ENCODE measurements around the gene PTPN3. TPM values are rescaled to one million over a fixed set of nuclear protein-coding genes. Genes with fewer than 3 reads are reported as not detected.

PTPN3 gene
- total and polyA plus RNA-seq, 2 experiments from 2014 or later: 0.86 to 1.3 TPM

DNA sequence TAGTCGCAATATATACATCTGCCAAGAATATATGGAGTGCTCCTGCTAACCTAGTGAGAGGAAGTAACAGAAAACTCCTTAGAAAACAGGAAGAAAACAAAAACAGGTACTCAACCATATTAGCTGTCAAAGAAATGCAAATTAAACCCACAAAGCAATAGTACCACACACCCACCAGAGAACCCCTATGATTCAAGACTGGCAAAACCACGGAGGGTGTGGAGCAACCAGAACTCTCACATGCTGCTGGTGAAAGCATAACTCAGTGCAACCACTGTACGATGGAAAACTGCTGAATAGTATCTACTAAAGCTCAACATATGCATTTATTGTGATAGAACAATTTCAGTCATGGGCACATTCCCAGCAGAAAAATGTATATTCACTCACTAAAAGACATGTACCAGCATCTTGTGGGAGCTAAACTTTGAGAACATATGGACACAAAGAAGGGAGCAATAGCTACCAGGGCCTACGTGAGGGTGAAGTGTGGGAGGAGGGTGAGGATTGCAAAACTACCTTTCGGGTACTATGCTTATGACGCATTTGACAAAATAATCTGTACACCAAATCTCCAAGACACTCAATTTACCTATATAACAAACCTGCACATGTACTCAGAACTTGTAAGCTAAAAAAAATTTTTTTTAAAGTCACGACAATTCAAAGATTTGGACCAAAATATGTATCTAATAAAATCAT is 34.0 kb downstream of the PTPN3 start:
- Histone ChIP-seq H3K9me3 (ENCODE audit: low read depth) (no peaks in the 10 kb centered on the region), H3K4me2 (ENCODE audit: unreplicated experiment) (no peak overlapping the region), H3K79me2 (ENCODE audit: insufficient read depth) (no peaks in the 10 kb centered on the region), H4K20me1 (ENCODE audit: insufficient read depth) (no peaks in the 10 kb centered on the region), H3K27ac (no peak overlapping the region), H3K9me2 (ENCODE audit: insufficient read depth) (no peaks in the 10 kb centered on the region), H3K9ac (no peak overlapping the region), H3K4me1 (ENCODE audit: insufficient read depth) (no peaks in the 10 kb centered on the region), H3F3A (ENCODE audit: insufficient read depth) (no peaks in the 10 kb centered on the region), H3K4me3 (no peak overlapping the region), H2AFZ (no peak overlapping the region), H3K36me3 (ENCODE audit: low read depth) (no peaks in the 10 kb centered on the region), H3K27me3 (replicated peaks; ENCODE audit: insufficient read depth) (no peaks in the 10 kb centered on the region)
- 81 to 83% methylated on average over 7 of the region's 7 CpGs for WGBS, 2 experiments (ENCODE audit: low coverage in 1 of 2, low lambda C conversion rate in 2 of 2, missing lambda C conversion rate in 2 of 2)
- TF ChIP-seq EZH2phosphoT487 (IDR thresholded peaks at IDR 0.05; ENCODE audit: insufficient read depth, low read depth) (no peak), EZH2 (IDR thresholded peaks at IDR 0.05; ENCODE audit: insufficient read depth, poor library complexity, severe bottlenecking) (no peak)
- DNase-seq: peak; percentile 35
- in situ Hi-C loops (cut with MboI): no loop called here

DNA sequence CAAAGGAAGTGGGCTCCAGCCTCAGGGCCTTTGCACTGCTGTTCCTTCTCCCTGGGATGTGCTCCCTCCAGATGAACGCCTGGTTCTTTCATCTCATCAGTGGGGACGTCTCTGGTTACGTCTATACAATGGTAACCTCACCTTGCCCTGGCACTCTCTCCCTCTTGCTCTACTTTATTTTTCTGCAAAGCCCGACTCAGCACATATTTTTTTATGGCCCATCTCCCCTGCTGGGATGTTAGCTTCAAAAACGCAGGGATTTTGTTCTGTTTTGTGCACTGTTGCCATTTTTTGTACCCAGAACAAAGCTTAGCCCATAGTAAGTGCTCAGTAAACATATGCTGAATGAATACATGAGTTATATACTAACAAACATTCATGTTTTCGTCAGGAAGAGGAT is 37.5 kb downstream of the PTPN3 start:
- Histone ChIP-seq H3K4me3 (no peak overlapping the region), H3K27ac (no peak overlapping the region), H3K36me3 (ENCODE audit: low read depth) (no peaks in the 10 kb centered on the region), H3K27me3 (replicated peaks; ENCODE audit: insufficient read depth) (no peaks in the 10 kb centered on the region), H3K9me2 (ENCODE audit: insufficient read depth) (no peaks in the 10 kb centered on the region), H3K9ac (no peak overlapping the region), H3K79me2 (ENCODE audit: insufficient read depth) (no peaks in the 10 kb centered on the region), H4K20me1 (ENCODE audit: insufficient read depth) (no peaks in the 10 kb centered on the region), H3K9me3 (ENCODE audit: low read depth) (no peaks in the 10 kb centered on the region), H3K4me2 (ENCODE audit: unreplicated experiment) (no peak overlapping the region), H3F3A (ENCODE audit: insufficient read depth) (no peaks in the 10 kb centered on the region), H3K4me1 (ENCODE audit: insufficient read depth) (no peaks in the 10 kb centered on the region), H2AFZ (no peak overlapping the region)
- in situ Hi-C loops (cut with MboI): no loop called here
- no peak for DNase-seq
- WGBS, 2 experiments (ENCODE audit: low coverage in 1 of 2, low lambda C conversion rate in 2 of 2, missing lambda C conversion rate in 2 of 2): 79 to 84% methylated on average over 6 of the region's 6 CpGs
- TF ChIP-seq EZH2phosphoT487 (IDR thresholded peaks at IDR 0.05; ENCODE audit: insufficient read depth, low read depth) (no peak), EZH2 (IDR thresholded peaks at IDR 0.05; ENCODE audit: insufficient read depth, poor library complexity, severe bottlenecking) (no peak)

DNA sequence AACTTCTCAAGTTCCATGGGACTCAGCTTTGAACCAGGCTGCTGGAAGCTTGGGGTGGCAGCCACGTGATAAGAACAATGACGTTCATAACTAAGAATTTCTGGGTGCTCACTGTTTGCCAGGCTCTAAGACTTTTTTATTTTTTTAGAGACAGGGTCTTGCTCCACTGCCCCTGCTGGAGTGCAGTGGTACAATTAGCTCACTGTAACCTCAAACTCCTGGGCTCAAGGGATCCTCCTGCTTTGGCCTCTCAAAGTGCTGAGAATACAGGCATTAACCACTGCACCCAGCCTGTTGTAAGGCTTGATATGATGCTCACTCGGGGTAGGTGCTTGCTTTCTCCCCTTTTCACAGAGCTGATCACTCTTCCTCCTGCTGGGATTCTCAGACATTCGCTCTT is 38.7 kb downstream of the PTPN3 start:
- Histone ChIP-seq H2AFZ (no peak overlapping the region), H3K27me3 (replicated peaks; ENCODE audit: insufficient read depth) (no peaks in the 10 kb centered on the region), H4K20me1 (ENCODE audit: insufficient read depth) (no peaks in the 10 kb centered on the region), H3K4me1 (ENCODE audit: insufficient read depth) (no peaks in the 10 kb centered on the region), H3F3A (ENCODE audit: insufficient read depth) (peaks cover 5% of the 10 kb centered on the region; the same call in 1 of the 2 replicates), H3K9ac (no peak overlapping the region), H3K4me2 (ENCODE audit: unreplicated experiment) (no peak overlapping the region), H3K9me2 (ENCODE audit: insufficient read depth) (no peaks in the 10 kb centered on the region), H3K36me3 (ENCODE audit: low read depth) (no peaks in the 10 kb centered on the region), H3K9me3 (ENCODE audit: low read depth) (no peaks in the 10 kb centered on the region), H3K27ac (no peak overlapping the region), H3K4me3 (no peak overlapping the region), H3K79me2 (ENCODE audit: insufficient read depth) (no peaks in the 10 kb centered on the region)
- in situ Hi-C loops (cut with MboI): no loop called here
- WGBS, 2 experiments (ENCODE audit: low coverage in 1 of 2, low lambda C conversion rate in 2 of 2, missing lambda C conversion rate in 2 of 2): 85 to 91% methylated on average over 4 of the region's 4 CpGs
- DNase-seq: no peak
- TF ChIP-seq EZH2 (IDR thresholded peaks at IDR 0.05; ENCODE audit: insufficient read depth, poor library complexity, severe bottlenecking) (no peak), EZH2phosphoT487 (IDR thresholded peaks at IDR 0.05; ENCODE audit: insufficient read depth, low read depth) (no peak)

DNA sequence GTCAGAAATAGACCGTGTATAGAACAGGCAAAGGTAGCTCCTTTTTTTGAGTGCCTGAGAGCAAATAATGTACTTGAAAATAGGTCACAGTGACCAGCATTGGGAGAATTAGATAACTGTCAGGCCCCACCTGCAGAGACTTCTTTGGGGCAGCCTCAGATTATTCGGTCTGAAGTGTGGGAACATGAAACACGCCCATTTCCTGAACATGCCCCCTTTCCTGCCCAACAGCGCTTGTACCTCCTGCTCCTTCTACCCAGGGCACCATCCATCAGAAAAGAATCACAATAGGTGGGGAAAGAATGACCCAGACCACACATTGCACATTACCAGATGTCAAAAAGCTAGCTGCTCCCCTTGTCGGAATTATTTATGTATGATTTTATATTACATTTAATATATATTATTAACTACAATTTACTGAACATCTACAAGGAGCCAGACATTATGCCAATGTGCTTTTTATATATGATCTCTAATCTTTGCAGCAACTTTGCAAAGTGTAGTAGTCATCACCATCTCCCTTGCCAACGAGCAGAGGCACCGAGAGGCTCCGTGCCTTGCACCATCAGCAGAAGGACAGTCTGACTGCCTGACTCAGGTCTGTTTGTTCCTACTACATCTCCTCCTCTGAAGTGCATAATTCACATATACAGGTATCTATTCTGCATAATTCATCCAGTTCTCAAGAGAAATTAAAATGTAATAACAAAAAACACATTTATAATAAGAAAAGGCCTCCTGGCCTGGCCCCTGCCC is 39.5 kb downstream of the PTPN3 start:
- no peak overlapping the region for H2AFZ ChIP-seq
- H3K79me2 ChIP-seq (ENCODE audit: insufficient read depth): no peaks in the 10 kb centered on the region
- H3K9me2 ChIP-seq (ENCODE audit: insufficient read depth): no peaks in the 10 kb centered on the region
- no peak overlapping the region for H3K27ac ChIP-seq
- no peak overlapping the region for H3K4me3 ChIP-seq
- peaks cover 13% of the 10 kb centered on the region; the same call in 1 of the 2 replicates for H3F3A ChIP-seq (ENCODE audit: insufficient read depth)
- WGBS, 2 experiments (ENCODE audit: low coverage in 1 of 2, low lambda C conversion rate in 2 of 2, missing lambda C conversion rate in 2 of 2): 89 to 92% methylated on average over 8 of the region's 8 CpGs
- H4K20me1 ChIP-seq (ENCODE audit: insufficient read depth): no peaks in the 10 kb centered on the region
- no peak overlapping the region for H3K9ac ChIP-seq
- no peaks in the 10 kb centered on the region for H3K27me3 ChIP-seq (replicated peaks; ENCODE audit: insufficient read depth)
- in situ Hi-C loops (cut with MboI): no loop called here
- no peaks in the 10 kb centered on the region for H3K36me3 ChIP-seq (ENCODE audit: low read depth)
- H3K4me2 ChIP-seq (ENCODE audit: unreplicated experiment): no peak overlapping the region
- H3K4me1 ChIP-seq (ENCODE audit: insufficient read depth): no peaks in the 10 kb centered on the region
- no peak for TF ChIP-seq EZH2 (IDR thresholded peaks at IDR 0.05; ENCODE audit: insufficient read depth, poor library complexity, severe bottlenecking)
- TF ChIP-seq EZH2phosphoT487 (IDR thresholded peaks at IDR 0.05; ENCODE audit: insufficient read depth, low read depth): no peak
- no peaks in the 10 kb centered on the region for H3K9me3 ChIP-seq (ENCODE audit: low read depth)
- DNase-seq: no peak
